Neural cell (in vitro differentiated cells): ENCODE results near the gene PPP1CA. TPM values are rescaled to one million over a fixed set of nuclear protein-coding genes. Genes with fewer than 3 reads are reported as not detected.

Experiments
- H2AFZ ChIP-seq: fragments of 200-600, 300-800 bp; sonication (generic), shearing (Covaris generic); 2 replicates; pipeline ENCODE4 v1.6.0; 2014; ENCODE audit warnings: low read depth, mild to moderate bottlenecking, antibody characterized with exemption, low read length, moderate library complexity
- H3F3A ChIP-seq: fragments of 200-600 bp; shearing (Covaris generic); 2 replicates; pipeline ENCODE4 v1.6.1; 2016; ENCODE audit warnings: mild to moderate bottlenecking, moderate library complexity, mixed read lengths, antibody characterized with exemption, low read length; ENCODE audit not compliant: insufficient read depth, poor library complexity, severe bottlenecking
- H3K27ac ChIP-seq: fragments of 200-600, 300-800 bp; sonication (generic), shearing (Covaris generic); 2 replicates; pipeline ENCODE4 v1.5.1; 2014; ENCODE audit warnings: mild to moderate bottlenecking, low read length, moderate library complexity
- H3K27me3 ChIP-seq: fragments of 300-800, 200-600 bp; sonication (generic), shearing (Covaris generic); 2 replicates; pipeline ENCODE4 v1.6.0; 2014; ENCODE audit warnings: mild to moderate bottlenecking, low read depth, low read length, moderate library complexity; ENCODE audit not compliant: insufficient read depth
- H3K36me3 ChIP-seq: fragments of 300-800, 200-600 bp; sonication (generic), shearing (Covaris generic); 2 replicates; pipeline ENCODE4 v1.5.1; 2014; ENCODE audit warnings: mild to moderate bottlenecking, antibody characterized with exemption, low read length, moderate library complexity; ENCODE audit not compliant: insufficient read depth
- H3K4me2 ChIP-seq: fragments of 300-800, 200-600 bp; sonication (generic), shearing (Covaris generic); 2 replicates; pipeline ENCODE4 v1.6.0; 2014; ENCODE audit warnings: mild to moderate bottlenecking, low read length
- H3K4me3 ChIP-seq: fragments of 300-800, 200-600 bp; sonication (generic), shearing (Covaris generic); 2 replicates; pipeline ENCODE4 v1.5.1; 2014; ENCODE audit warnings: mild to moderate bottlenecking, low read length, moderate library complexity
- H3K79me2 ChIP-seq: fragments of 200-600 bp; shearing (Covaris generic); replicated peaks from 2 replicates; pipeline ENCODE4 v1.6.0; 2014; ENCODE audit warnings: mild to moderate bottlenecking, low read length, moderate library complexity; ENCODE audit not compliant: insufficient read depth
- H3K9ac ChIP-seq: fragments of 300-800, 200-600 bp; sonication (generic), shearing (Covaris generic); 2 replicates; pipeline ENCODE4 v1.6.1; 2016; ENCODE audit warnings: mild to moderate bottlenecking, low read length, mixed read lengths
- H3K9me2 ChIP-seq: fragments of 200-600 bp; shearing (Covaris generic); 2 replicates; pipeline ENCODE4 v1.6.1; 2016; ENCODE audit warnings: mild to moderate bottlenecking, low read length, mixed read lengths; ENCODE audit not compliant: insufficient read depth
- H3K9me3 ChIP-seq: fragments of 200-600, 300-800 bp; sonication (generic), shearing (Covaris generic); 2 replicates; pipeline ENCODE4 v1.6.1; 2016; ENCODE audit warnings: mild to moderate bottlenecking, mixed run types, low read length, moderate library complexity, mixed read lengths
- H4K20me1 ChIP-seq: fragments of 200-600 bp; shearing (Covaris generic); 2 replicates; pipeline ENCODE4 v1.6.1; 2016; ENCODE audit warnings: mild to moderate bottlenecking, mixed run types; ENCODE audit not compliant: insufficient read depth
- EP300 ChIP-seq: fragments of 450-650 bp; conservative IDR thresholded peaks from 2 replicates; pipeline ENCODE4 v1.6.1; 2014; ENCODE audit warnings: antibody characterized with exemption, mild to moderate bottlenecking, moderate library complexity; ENCODE audit not compliant: poor library complexity, severe bottlenecking
- EZH2 ChIP-seq: fragments of 200-600, 300-800 bp; shearing (Covaris generic), sonication (generic); IDR thresholded peaks from 2 replicates; pipeline ENCODE4 v1.6.1; 2014; ENCODE audit warnings: antibody characterized with exemption, low read length, borderline replicate concordance, mild to moderate bottlenecking; ENCODE audit not compliant: insufficient read depth, poor library complexity, severe bottlenecking
- MXI1 ChIP-seq: fragments of 450-650 bp; conservative IDR thresholded peaks from 2 replicates; pipeline ENCODE4 v1.6.1; 2014; ENCODE audit warnings: antibody characterized with exemption, mild to moderate bottlenecking; ENCODE audit not compliant: poor library complexity, severe bottlenecking
- POLR2AphosphoS5 ChIP-seq: IDR thresholded peaks from 2 replicates; pipeline ENCODE4 v1.6.1; 2012
- RAD21 ChIP-seq: fragments of 450-650 bp; conservative IDR thresholded peaks from 2 replicates; pipeline ENCODE4 v1.6.1; 2014; ENCODE audit warnings: antibody characterized with exemption, mild to moderate bottlenecking, moderate library complexity
- REST ChIP-seq: IDR thresholded peaks from 2 replicates; pipeline ENCODE4 v1.6.1; 2012; ENCODE audit warnings: borderline replicate concordance
- SMC3 ChIP-seq: fragments of 450-650 bp; conservative IDR thresholded peaks from 2 replicates; pipeline ENCODE4 v1.6.1; 2014; ENCODE audit warnings: antibody characterized with exemption, mild to moderate bottlenecking, moderate library complexity; ENCODE audit not compliant: poor library complexity
- TAF1 ChIP-seq: IDR thresholded peaks from 2 replicates; pipeline ENCODE4 v1.6.1; 2012; ENCODE audit warnings: low read depth
- polyA plus RNA-seq: library from polyadenylated mRNA; depleted of rRNA; stranded (reverse); fragments of >200 nt; gene quantifications from 2 replicates; pipeline ENCODE4 v1.2.3, GENCODE V29; 2014
- TF ChIP-seq, protein P1 (sequence below): fragments of 450-650 bp; IDR thresholded peaks from 2 replicates; pipeline ENCODE4 v1.5.1; 2014; ENCODE audit warnings: antibody characterized with exemption, mild to moderate bottlenecking, moderate library complexity; ENCODE audit not compliant: poor library complexity, severe bottlenecking

The PPP1CA gene
- polyA plus RNA-seq, 1 donor from 2014 or later = 106 TPM

- H2AFZ ChIP-seq = no peak overlapping the region
- TF ChIP-seq MXI1 (no peak), POLR2AphosphoS5 (no peak), SMC3 (no peak), RAD21 (no peak), EP300 (no peak)
- no peaks in the 10 kb centered on the region for H3K27me3 ChIP-seq
- H4K20me1 ChIP-seq = no peaks in the 10 kb centered on the region
- no peaks in the 10 kb centered on the region for H3K9me2 ChIP-seq
- no peaks in the 10 kb centered on the region for H3K9me3 ChIP-seq
- no peaks in the 10 kb centered on the region for H3K36me3 ChIP-seq
- no peaks in the 10 kb centered on the region for H3F3A ChIP-seq
- H3K9ac ChIP-seq = no peak overlapping the region
- H3K27ac ChIP-seq = no peak overlapping the region
- no peak overlapping the region for H3K4me2 ChIP-seq
- H3K79me2 ChIP-seq = no peaks in the 10 kb centered on the region
- no peak overlapping the region for H3K4me3 ChIP-seq
Observed at GRCh38 chr11:67422891-67423290, 21.2 kb upstream of the PPP1CA start.

GRCh38 chr11:67421430-67422031, 19.9 kb upstream of the PPP1CA start:
- H3K79me2 ChIP-seq = no peaks in the 10 kb centered on the region
- H3K4me2 ChIP-seq = no peak overlapping the region
- H3K9me2 ChIP-seq = no peaks in the 10 kb centered on the region
- no peak overlapping the region for H3K27ac ChIP-seq
- H3K9ac ChIP-seq = no peak overlapping the region
- no peaks in the 10 kb centered on the region for H4K20me1 ChIP-seq
- no peaks in the 10 kb centered on the region for H3F3A ChIP-seq
- H3K4me3 ChIP-seq = peak overlapping the region; percentile 57
- H3K27me3 ChIP-seq = peaks cover 4% of the 10 kb centered on the region
- no peak overlapping the region for H2AFZ ChIP-seq
- H3K36me3 ChIP-seq = no peaks in the 10 kb centered on the region
- TF ChIP-seq POLR2AphosphoS5 (no peak), TAF1 (no peak), EZH2 (no peak), REST (no peak), RAD21 (no peak), MXI1 (no peak), EP300 (no peak), SMC3 (no peak)
- TF ChIP-seq, protein P1, sequence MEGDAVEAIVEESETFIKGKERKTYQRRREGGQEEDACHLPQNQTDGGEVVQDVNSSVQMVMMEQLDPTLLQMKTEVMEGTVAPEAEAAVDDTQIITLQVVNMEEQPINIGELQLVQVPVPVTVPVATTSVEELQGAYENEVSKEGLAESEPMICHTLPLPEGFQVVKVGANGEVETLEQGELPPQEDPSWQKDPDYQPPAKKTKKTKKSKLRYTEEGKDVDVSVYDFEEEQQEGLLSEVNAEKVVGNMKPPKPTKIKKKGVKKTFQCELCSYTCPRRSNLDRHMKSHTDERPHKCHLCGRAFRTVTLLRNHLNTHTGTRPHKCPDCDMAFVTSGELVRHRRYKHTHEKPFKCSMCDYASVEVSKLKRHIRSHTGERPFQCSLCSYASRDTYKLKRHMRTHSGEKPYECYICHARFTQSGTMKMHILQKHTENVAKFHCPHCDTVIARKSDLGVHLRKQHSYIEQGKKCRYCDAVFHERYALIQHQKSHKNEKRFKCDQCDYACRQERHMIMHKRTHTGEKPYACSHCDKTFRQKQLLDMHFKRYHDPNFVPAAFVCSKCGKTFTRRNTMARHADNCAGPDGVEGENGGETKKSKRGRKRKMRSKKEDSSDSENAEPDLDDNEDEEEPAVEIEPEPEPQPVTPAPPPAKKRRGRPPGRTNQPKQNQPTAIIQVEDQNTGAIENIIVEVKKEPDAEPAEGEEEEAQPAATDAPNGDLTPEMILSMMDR = no peak
- no peaks in the 10 kb centered on the region for H3K9me3 ChIP-seq
